HEK293T (cell line): Measurements from ENCODE around the gene KIAA1191.
"Not testable (repeated sequence)": the region's sequence is repeated elsewhere in the genome, so short reads cannot be mapped to it uniquely, and the experiment has no call there.

Experiments used
- CTCF ChIA-PET: fragments of 350-600 bp; formaldehyde crosslinking; extraction: SDS; loops from one replicate; lab custom pipeline; 2021; ENCODE audit warnings: antibody characterized with exemption, inconsistent platforms; lab: Yijun Ruan, JAX
- POLR2A ChIA-PET: fragments of 350-600 bp; formaldehyde crosslinking; extraction: SDS; loops from one replicate; lab custom pipeline; 2020; ENCODE audit warnings: antibody characterized with exemption, inconsistent platforms; lab: Yijun Ruan, JAX
- DNase-seq: peaks from one replicate; pipeline ENCODE4 v3.0.0; 2012; ENCODE audit warnings: mixed read lengths; ENCODE audit errors: extremely low spot score
- ARNT ChIP-seq: fragments of 450-650 bp; IDR thresholded peaks from 2 replicates; pipeline ENCODE4 v1.6.1; 2017; ENCODE audit warnings: mild to moderate bottlenecking
- BHLHE40 ChIP-seq: fragments of 450-650 bp; IDR thresholded peaks from 2 replicates; pipeline ENCODE4 v1.6.1; 2016; ENCODE audit warnings: mild to moderate bottlenecking, moderate library complexity, borderline replicate concordance
- CTBP1 ChIP-seq: fragments of 450-650 bp; IDR thresholded peaks from 2 replicates; pipeline ENCODE4 v1.6.1; 2016; ENCODE audit warnings: borderline replicate concordance
- ELF4 ChIP-seq: fragments of 450-650 bp; IDR thresholded peaks from 2 replicates; pipeline ENCODE4 v1.6.1; 2017; ENCODE audit warnings: antibody characterized with exemption
- FOXA1 ChIP-seq: fragments of 450-650 bp; IDR thresholded peaks from 2 replicates; pipeline ENCODE4 v1.6.1; 2016; ENCODE audit warnings: mild to moderate bottlenecking
- FOXK2 ChIP-seq: fragments of 450-650 bp; IDR thresholded peaks from 2 replicates; pipeline ENCODE4 v1.6.1; 2016; ENCODE audit warnings: mild to moderate bottlenecking
- FOXM1 ChIP-seq: fragments of 450-650 bp; IDR thresholded peaks from 2 replicates; pipeline ENCODE4 v1.6.1; 2017; ENCODE audit warnings: mild to moderate bottlenecking, borderline replicate concordance
- HDGF ChIP-seq: fragments of 450-650 bp; IDR thresholded peaks from 2 replicates; pipeline ENCODE4 v1.6.1; 2017; ENCODE audit warnings: antibody characterized with exemption, borderline replicate concordance
- L3MBTL2 ChIP-seq: fragments of 450-650 bp; conservative IDR thresholded peaks from 2 replicates; pipeline ENCODE4 v1.6.1; 2016; ENCODE audit warnings: mild to moderate bottlenecking
- LEF1 ChIP-seq: fragments of 450-650 bp; IDR thresholded peaks from 2 replicates; pipeline ENCODE4 v1.6.1; 2017; ENCODE audit warnings: mild to moderate bottlenecking, borderline replicate concordance
- NFRKB ChIP-seq: fragments of 450-650 bp; IDR thresholded peaks from 2 replicates; pipeline ENCODE4 v1.6.1; 2016; ENCODE audit warnings: mild to moderate bottlenecking, moderate library complexity
- SP1 ChIP-seq: fragments of 450-650 bp; IDR thresholded peaks from 2 replicates; pipeline ENCODE4 v1.6.1; 2017
- SUZ12 ChIP-seq: fragments of 450-650 bp; IDR thresholded peaks from 2 replicates; pipeline ENCODE4 v1.6.1; 2016; ENCODE audit warnings: mild to moderate bottlenecking
- TARDBP ChIP-seq: fragments of 450-650 bp; IDR thresholded peaks from 2 replicates; pipeline ENCODE4 v1.6.1; 2016
- ZNF384 ChIP-seq: fragments of 450-650 bp; IDR thresholded peaks from 2 replicates; pipeline ENCODE4 v1.6.1; 2016
- TF ChIP-seq, protein P1 (sequence below): fragments of 450-650 bp; IDR thresholded peaks from 2 replicates; pipeline ENCODE4 v1.6.1; 2016

KIAA1191 gene

GRCh38 chr5:176334031-176334770, 27.4 kb downstream of the KIAA1191 start:
- ChIA-PET POLR2A (no interaction called here), CTCF (no interaction called here)
- TF ChIP-seq SP1, result no peak
- TF ChIP-seq, protein P1, sequence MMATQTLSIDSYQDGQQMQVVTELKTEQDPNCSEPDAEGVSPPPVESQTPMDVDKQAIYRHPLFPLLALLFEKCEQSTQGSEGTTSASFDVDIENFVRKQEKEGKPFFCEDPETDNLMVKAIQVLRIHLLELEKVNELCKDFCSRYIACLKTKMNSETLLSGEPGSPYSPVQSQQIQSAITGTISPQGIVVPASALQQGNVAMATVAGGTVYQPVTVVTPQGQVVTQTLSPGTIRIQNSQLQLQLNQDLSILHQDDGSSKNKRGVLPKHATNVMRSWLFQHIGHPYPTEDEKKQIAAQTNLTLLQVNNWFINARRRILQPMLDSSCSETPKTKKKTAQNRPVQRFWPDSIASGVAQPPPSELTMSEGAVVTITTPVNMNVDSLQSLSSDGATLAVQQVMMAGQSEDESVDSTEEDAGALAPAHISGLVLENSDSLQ, result no peak
- no peak for TF ChIP-seq ARNT
- TF ChIP-seq SUZ12, result no peak
- TF ChIP-seq FOXM1, result no peak
- TF ChIP-seq FOXK2, result no peak
- TF ChIP-seq NFRKB, result no peak
- TF ChIP-seq HDGF, result no peak
- TF ChIP-seq TARDBP, result no peak
- TF ChIP-seq ZNF384, result no peak
- TF ChIP-seq ELF4, result no peak
- DNase-seq, result no peak

DNA sequence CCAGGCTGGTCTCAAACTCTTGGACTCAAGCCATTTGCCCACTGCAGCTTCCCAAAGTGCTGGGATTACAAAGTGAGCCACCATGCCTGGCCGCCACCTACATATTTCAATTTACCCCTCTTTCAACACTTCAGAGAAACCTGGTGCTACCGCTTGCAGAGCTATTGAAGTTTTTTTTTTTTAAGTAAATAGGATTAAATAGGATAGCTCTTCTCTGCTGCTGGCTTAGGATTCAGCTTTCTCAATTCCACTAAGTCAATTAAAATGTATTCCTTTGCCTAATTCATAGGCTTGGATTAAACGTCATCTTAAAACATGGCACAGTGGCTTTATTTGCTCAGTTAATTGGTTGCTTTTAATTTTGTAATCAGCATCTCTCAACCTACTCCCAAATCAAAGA, 41.0 kb downstream of the KIAA1191 start:
- no peak for DNase-seq
- TF ChIP-seq SUZ12, result no peak
- no peak for TF ChIP-seq ELF4
- CTCF ChIA-PET, result no interaction called here
- POLR2A ChIA-PET, result no interaction called here

- ChIA-PET CTCF (no interaction called here), POLR2A (no interaction called here)
- no peak for DNase-seq
- TF ChIP-seq, protein P1, result no peak
Observed at GRCh38 chr5:176319827-176320554, 41.6 kb downstream of the KIAA1191 start.

DNA sequence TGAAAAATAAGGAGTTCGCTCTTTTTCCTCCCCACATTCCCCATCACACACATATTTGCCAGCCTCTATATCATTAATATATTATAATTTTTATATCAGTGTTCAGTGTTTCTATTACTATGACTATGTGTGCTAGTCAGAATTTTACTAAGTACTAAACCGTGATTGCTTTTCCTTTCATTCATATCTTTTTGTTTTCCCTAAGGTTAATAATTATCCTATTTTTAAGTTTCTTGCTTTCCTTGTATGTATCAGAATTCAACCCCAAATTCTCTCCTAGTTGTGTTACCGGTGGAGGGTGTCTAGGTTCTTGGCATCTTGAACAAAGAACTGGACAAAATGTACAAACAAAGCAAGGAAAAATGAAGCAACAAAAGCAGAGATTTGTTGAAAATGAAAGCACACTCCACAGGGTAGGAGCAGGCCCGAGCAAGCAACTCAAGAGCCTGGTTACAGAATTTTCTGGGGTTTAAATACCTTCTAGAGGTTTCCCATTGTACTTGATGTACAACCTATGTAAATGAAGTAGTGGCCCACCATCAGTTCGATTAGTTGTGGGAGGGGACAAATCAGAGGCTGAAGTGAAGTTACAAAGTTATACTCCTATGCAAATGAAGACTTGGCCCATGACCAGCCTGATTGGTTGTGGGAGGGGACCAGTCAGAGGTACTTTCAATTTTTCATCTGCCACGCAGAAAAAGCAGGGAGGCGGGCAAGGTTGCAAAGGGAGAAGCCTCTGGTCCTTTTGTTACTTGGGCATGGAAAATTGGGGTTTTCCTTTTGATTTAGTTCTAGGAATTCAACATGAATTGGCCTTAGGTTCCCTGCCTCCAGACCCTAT, 43.8 kb downstream of the KIAA1191 start:
- no peak for DNase-seq
- ChIA-PET POLR2A (no interaction called here), CTCF (interaction anchor here (0.5 kb wide), 1 partner anchor 11 kb away, joined by 5 read pairs; no protein-coding TSS in a partner anchor)
- TF ChIP-seq ELF4 (no peak), SUZ12 (no peak), FOXA1 (no peak), CTBP1 (no peak), BHLHE40 (no peak), FOXK2 (no peak), SP1 (no peak), ARNT (no peak), ZNF384 (no peak), L3MBTL2 (no peak), HDGF (no peak), NFRKB (no peak), LEF1 (no peak)

- POLR2A ChIA-PET, CTCF ChIA-PET, DNase-seq: not testable (repeated sequence)
Observed at GRCh38 chr5:176305356-176305755, 56.2 kb downstream of the KIAA1191 start.
